ENCODE data around the gene PCK2. TPM values are rescaled to one million over a fixed set of nuclear protein-coding genes. Genes with fewer than 3 reads are reported as not detected.
A peak's percentile ranks its signal among the peaks of the same experiment; 100 is the strongest.

The PCK2 gene
- total RNA-seq, 4 donors from 2014 or later = 15.4 to 29.0 (median 21.0) TPM

DNA sequence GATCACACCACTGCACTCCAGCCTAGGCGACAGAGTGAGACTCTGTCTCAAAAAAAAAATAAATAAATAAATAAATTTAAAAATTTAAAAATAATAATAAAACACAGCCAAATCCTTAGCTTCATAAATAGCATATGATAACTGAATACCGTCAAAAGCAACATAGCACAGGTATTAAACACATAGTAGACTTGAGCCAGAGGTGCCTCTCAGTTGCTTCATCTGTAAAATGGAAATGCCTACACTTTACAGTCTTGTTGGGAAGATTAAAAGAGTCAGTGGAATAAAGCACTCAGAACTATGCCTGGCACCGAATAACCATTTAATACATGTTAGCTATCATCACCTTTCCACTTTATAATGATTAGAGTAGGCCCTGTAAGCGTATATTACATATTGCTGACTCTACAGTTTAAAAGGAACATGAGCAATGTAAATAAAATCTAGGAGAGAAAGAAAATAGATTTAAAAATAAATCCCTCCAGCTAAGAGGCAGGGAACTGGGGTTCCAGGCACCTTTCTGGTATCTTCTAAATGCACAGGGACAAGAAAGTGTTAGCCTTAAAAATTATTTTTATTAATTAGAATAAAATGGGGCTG is 12.7 kb downstream of the PCK2 start:
- intact Hi-C loops (cut with DNase I; ENCODE audit: low total_unique reads) = loop anchor here (5.0 kb wide), 1 partner anchor 49 kb away; no protein-coding TSS in a partner anchor
- TF ChIP-seq, protein P1, sequence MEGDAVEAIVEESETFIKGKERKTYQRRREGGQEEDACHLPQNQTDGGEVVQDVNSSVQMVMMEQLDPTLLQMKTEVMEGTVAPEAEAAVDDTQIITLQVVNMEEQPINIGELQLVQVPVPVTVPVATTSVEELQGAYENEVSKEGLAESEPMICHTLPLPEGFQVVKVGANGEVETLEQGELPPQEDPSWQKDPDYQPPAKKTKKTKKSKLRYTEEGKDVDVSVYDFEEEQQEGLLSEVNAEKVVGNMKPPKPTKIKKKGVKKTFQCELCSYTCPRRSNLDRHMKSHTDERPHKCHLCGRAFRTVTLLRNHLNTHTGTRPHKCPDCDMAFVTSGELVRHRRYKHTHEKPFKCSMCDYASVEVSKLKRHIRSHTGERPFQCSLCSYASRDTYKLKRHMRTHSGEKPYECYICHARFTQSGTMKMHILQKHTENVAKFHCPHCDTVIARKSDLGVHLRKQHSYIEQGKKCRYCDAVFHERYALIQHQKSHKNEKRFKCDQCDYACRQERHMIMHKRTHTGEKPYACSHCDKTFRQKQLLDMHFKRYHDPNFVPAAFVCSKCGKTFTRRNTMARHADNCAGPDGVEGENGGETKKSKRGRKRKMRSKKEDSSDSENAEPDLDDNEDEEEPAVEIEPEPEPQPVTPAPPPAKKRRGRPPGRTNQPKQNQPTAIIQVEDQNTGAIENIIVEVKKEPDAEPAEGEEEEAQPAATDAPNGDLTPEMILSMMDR (IDR thresholded peaks at IDR 0.05) = no peak
- no peak for TF ChIP-seq POLR2A (IDR thresholded peaks at IDR 0.05)
- WGBS, 2 donors = 85 to 87% methylated on average over 4 of the region's 4 CpGs
- H3K4me3 ChIP-seq (ENCODE audit: low read depth, poor library complexity, severe bottlenecking) = no peak overlapping the region
- no peak for DNase-seq (ENCODE audit: low spot score in 2 of 2)

GRCh38 chr14:24108336-24108874 is 14.3 kb downstream of the PCK2 start:
- no peak overlapping the region for H3K4me3 ChIP-seq (ENCODE audit: low read depth, poor library complexity, severe bottlenecking)
- intact Hi-C loops (cut with DNase I; ENCODE audit: low total_unique reads) = loop anchor here (5.0 kb wide), 1 partner anchor 51 kb away; no protein-coding TSS in a partner anchor
- DNase-seq (ENCODE audit: low spot score in 2 of 2) = no peak
- 49 to 50% methylated on average over 5 of the region's 5 CpGs for WGBS, 2 donors
- TF ChIP-seq, protein P1 (IDR thresholded peaks at IDR 0.05) = no peak
- no peak for TF ChIP-seq POLR2A (IDR thresholded peaks at IDR 0.05)

DNA sequence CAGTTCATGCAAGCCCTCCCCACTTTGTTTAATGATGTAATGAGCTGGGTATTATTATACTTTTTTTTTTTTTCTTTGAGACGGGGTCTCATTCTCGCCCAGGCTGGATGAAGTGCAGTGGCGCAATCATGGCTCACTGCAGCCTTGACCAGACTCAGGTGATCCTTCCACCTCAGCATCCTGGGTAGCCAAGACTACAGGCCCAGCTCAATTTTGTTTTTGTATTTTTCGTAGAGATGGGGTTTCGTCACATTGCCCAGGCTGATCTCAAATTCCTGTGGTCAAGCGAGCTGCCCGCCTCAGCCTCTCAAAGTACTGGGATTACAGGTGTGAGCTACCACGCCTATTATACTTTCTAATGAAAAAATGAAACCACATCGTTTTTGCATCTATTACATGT is 15.9 kb downstream of the PCK2 start:
- H3K4me3 ChIP-seq (ENCODE audit: low read depth, poor library complexity, severe bottlenecking) = no peak overlapping the region
- WGBS, 2 donors = 81% methylated on average over 9 of the region's 9 CpGs
- TF ChIP-seq, protein P1 (IDR thresholded peaks at IDR 0.05) = no peak
- TF ChIP-seq POLR2A (IDR thresholded peaks at IDR 0.05) = no peak
- intact Hi-C loops (cut with DNase I; ENCODE audit: low total_unique reads) = no loop called here
- DNase-seq (ENCODE audit: low spot score in 2 of 2) = no peak

DNA sequence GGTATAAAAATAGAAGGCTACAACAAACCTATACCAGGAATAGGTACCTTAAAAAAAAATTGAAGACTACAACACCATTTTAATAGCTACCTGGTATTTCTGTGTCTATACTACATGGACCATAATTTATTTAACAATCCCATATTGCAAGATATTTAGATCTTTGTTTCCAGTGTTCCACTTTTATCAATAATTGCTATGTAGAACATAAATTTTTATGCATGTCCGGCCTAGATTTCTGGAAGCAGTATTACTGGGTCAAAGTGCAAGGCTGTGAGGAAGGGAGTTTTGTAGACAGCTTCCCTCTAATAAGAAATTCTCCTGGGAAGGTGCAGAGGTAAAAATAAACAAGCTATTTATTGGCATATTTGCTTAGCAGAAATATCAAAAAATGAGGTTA is 16.4 kb downstream of the PCK2 start:
- no peak for TF ChIP-seq POLR2A (IDR thresholded peaks at IDR 0.05)
- TF ChIP-seq, protein P1 (IDR thresholded peaks at IDR 0.05) = no peak
- no peak overlapping the region for H3K4me3 ChIP-seq (ENCODE audit: low read depth, poor library complexity, severe bottlenecking)
- intact Hi-C loops (cut with DNase I; ENCODE audit: low total_unique reads) = no loop called here
- DNase-seq (ENCODE audit: low spot score in 2 of 2) = no peak
- WGBS, 2 donors = 35 to 84% methylated on average over 1 of the region's 1 CpG

GRCh38 chr14:24113379-24113800 is 19.3 kb downstream of the PCK2 start:
- intact Hi-C loops (cut with DNase I; ENCODE audit: low total_unique reads) = loop anchor here (2.0 kb wide), 1 partner anchor 27 kb away; the partner anchor contains the start of gene EMC9
- TF ChIP-seq POLR2A (IDR thresholded peaks at IDR 0.05) = no peak
- TF ChIP-seq, protein P1 (IDR thresholded peaks at IDR 0.05) = no peak
- no peak for DNase-seq (ENCODE audit: low spot score in 2 of 2)
- 17 to 21% methylated on average over 15 of the region's 15 CpGs for WGBS, 2 donors
- H3K4me3 ChIP-seq (ENCODE audit: low read depth, poor library complexity, severe bottlenecking) = peak overlapping the region; percentile 66

All from lower leg skin (tissue), 4 donors.